H1 (cell line): ENCODE results near the gene CBX2. TPM values are rescaled to one million over a fixed set of nuclear protein-coding genes. Genes with fewer than 3 reads are reported as not detected.
"Not testable (repeated sequence)": the region's sequence is repeated elsewhere in the genome, so short reads cannot be mapped to it uniquely, and the experiment has no call there.

ENCODE experiments used
- CTCF ChIA-PET: fragments of 300-600 bp; sonication (Branson Sonifier 250); formaldehyde crosslinking; loops from one replicate; lab custom pipeline; 2021; ENCODE audit not compliant: partially characterized antibody; lab: Charles Lee
- POLR2A ChIA-PET: fragments of 300-600 bp; sonication (Branson Sonifier 250); formaldehyde crosslinking; loops from one replicate; lab custom pipeline; 2021; ENCODE audit warnings: inconsistent platforms; ENCODE audit not compliant: partially characterized antibody; lab: Charles Lee
- DNase-seq, 2 experiments: peaks; one replicate each; pipeline versions ENCODE4 v3.0.0 to v3.0.0-alpha.2; 2010 to 2022; ENCODE audit warnings: low spot score in 2 of 2, low read depth in 1 of 2, mixed read lengths in 1 of 2
- FAIRE-seq: peaks from 2 replicates; lab custom pipeline; 2011; peaks lifted over from hg19 to GRCh38; lab: Jason Lieb, UNC
- H2AFZ ChIP-seq: 2 replicates; pipeline ENCODE4 v1.8.1; 2012; ENCODE audit warnings: low read length, inconsistent platforms
- H2AK5ac ChIP-seq: 2 replicates; pipeline ENCODE4 v1.6.1; 2013; ENCODE audit warnings: low read depth, low read length
- H2BK120ac ChIP-seq: replicated peaks from 2 replicates; pipeline ENCODE3; 2013; ENCODE audit warnings: low read depth, low read length, inconsistent platforms
- H2BK12ac ChIP-seq: 2 replicates; pipeline ENCODE4 v1.6.1; 2013; ENCODE audit warnings: low read depth, low read length
- H2BK15ac ChIP-seq: 2 replicates; pipeline ENCODE4 v1.6.1; 2013; ENCODE audit warnings: low read length
- H2BK20ac ChIP-seq: 2 replicates; pipeline ENCODE4 v1.6.1; 2013; ENCODE audit warnings: low read length
- H2BK5ac ChIP-seq: 2 replicates; pipeline ENCODE4 v1.6.1; 2013; ENCODE audit warnings: low read depth, low read length
- H3K14ac ChIP-seq: 2 replicates; pipeline ENCODE4 v1.6.1; 2013; ENCODE audit warnings: inconsistent platforms; ENCODE audit not compliant: insufficient read length
- H3K18ac ChIP-seq: 2 replicates; pipeline ENCODE4 v1.6.1; 2013; ENCODE audit warnings: low read length; ENCODE audit errors: extremely low read depth
- H3K23ac ChIP-seq: 2 replicates; pipeline ENCODE4 v1.6.1; 2013; ENCODE audit warnings: inconsistent platforms; ENCODE audit not compliant: insufficient read length
- H3K23me2 ChIP-seq: 2 replicates; pipeline ENCODE4 v1.6.1; 2013; ENCODE audit warnings: low read depth, low read length
- H3K27ac ChIP-seq: 2 replicates; pipeline ENCODE4 v1.6.1; 2011; ENCODE audit warnings: low read depth, low read length, inconsistent platforms
- H3K27me3 ChIP-seq, 4 experiments: replicated peaks in 1 of 4; 1 replicate in 1 of 4; 2 replicates in 3 of 4; pipeline versions ENCODE4 v1.6.1 to v1.8.1; 2011 to 2013; ENCODE audit warnings: low read length in 3 of 4, mild to moderate bottlenecking in 3 of 4, inconsistent platforms in 2 of 4, mixed read lengths in 2 of 4, moderate library complexity in 1 of 4; ENCODE audit not compliant: control insufficient read depth in 3 of 4, insufficient read depth in 3 of 4; ENCODE audit errors: extremely low read depth in 1 of 4
- H3K36me3 ChIP-seq, 4 experiments: 2 replicates each; pipeline versions ENCODE4 v1.6.1 to v1.8.1; 2011 to 2013; ENCODE audit warnings: mild to moderate bottlenecking in 4 of 4, low read length in 3 of 4, moderate library complexity in 2 of 4, control low read depth in 1 of 4, inconsistent platforms in 1 of 4; ENCODE audit not compliant: insufficient read depth in 4 of 4, control insufficient read depth in 2 of 4
- H3K4ac ChIP-seq: replicated peaks from 2 replicates; pipeline ENCODE3; 2013; ENCODE audit warnings: low read length, low read depth, mixed read lengths, inconsistent platforms; ENCODE audit not compliant: insufficient read length
- H3K4me1 ChIP-seq, 4 experiments: replicated peaks in 1 of 4; 1 replicate in 1 of 4; 2 replicates in 3 of 4; pipeline versions ENCODE4 v1.6.1 to v1.8.1; 2011 to 2013; ENCODE audit warnings: low read length in 3 of 4, inconsistent platforms in 2 of 4, mixed read lengths in 1 of 4; ENCODE audit not compliant: insufficient read depth in 4 of 4, control insufficient read depth in 3 of 4
- H3K4me2 ChIP-seq, 2 experiments: 2 replicates each; pipeline versions ENCODE4 v1.6.1 to v1.8.1; 2011 to 2013; ENCODE audit warnings: low read depth in 2 of 2, low read length in 2 of 2, control low read depth in 1 of 2, inconsistent platforms in 1 of 2, mild to moderate bottlenecking in 1 of 2; ENCODE audit not compliant: insufficient read depth in 1 of 2
- H3K4me3 ChIP-seq, 4 experiments: fragments of 200-600, 300-600 bp in 1 of 4; sonication (generic), shearing (Covaris generic), sonication (Bioruptor Twin) in 1 of 4; 2 replicates each; pipeline versions ENCODE4 v1.5.1 to v1.8.1; 2011 to 2016; ENCODE audit warnings: low read length in 4 of 4, low read depth in 3 of 4, control low read depth in 2 of 4, inconsistent platforms in 2 of 4, mild to moderate bottlenecking in 2 of 4, mixed read lengths in 1 of 4, moderate library complexity in 1 of 4; ENCODE audit not compliant: insufficient read depth in 2 of 4; ENCODE audit errors: extremely low read depth in 1 of 4
- H3K56ac ChIP-seq: replicated peaks from 2 replicates; pipeline ENCODE3; 2013; ENCODE audit warnings: low read depth, mild to moderate bottlenecking, mixed read lengths, low read length, inconsistent platforms; ENCODE audit not compliant: insufficient read length
- H3K79me1 ChIP-seq: 2 replicates; pipeline ENCODE4 v1.6.1; 2013; ENCODE audit warnings: low read depth, low read length, control low read depth
- H3K79me2 ChIP-seq, 2 experiments: 2 replicates each; pipeline versions ENCODE4 v1.6.1 to v1.8.1; 2012 to 2013; ENCODE audit warnings: low read length in 2 of 2, mild to moderate bottlenecking in 2 of 2, inconsistent platforms in 1 of 2; ENCODE audit not compliant: insufficient read depth in 2 of 2, control insufficient read depth in 1 of 2
- H3K9ac ChIP-seq, 4 experiments: replicated peaks in 1 of 4; 1 replicate in 1 of 4; 2 replicates in 3 of 4; pipeline versions ENCODE4 v1.6.1 to v1.8.1; 2011 to 2013; ENCODE audit warnings: low read depth in 3 of 4, low read length in 3 of 4, control low read depth in 2 of 4, mild to moderate bottlenecking in 2 of 4, moderate library complexity in 2 of 4, inconsistent platforms in 1 of 4; ENCODE audit errors: extremely low read depth in 1 of 4
- H3K9me3 ChIP-seq, 2 experiments: 2 replicates each; pipeline versions ENCODE4 v1.6.1 to v1.8.1; 2012 to 2013; ENCODE audit warnings: mild to moderate bottlenecking in 2 of 2, moderate library complexity in 2 of 2, control low read depth in 1 of 2, inconsistent platforms in 1 of 2, low read depth in 1 of 2, low read length in 1 of 2, mixed read lengths in 1 of 2; ENCODE audit not compliant: insufficient read depth in 2 of 2
- H4K20me1 ChIP-seq, 2 experiments: replicated peaks in 1 of 2; 2 replicates each; pipeline versions ENCODE3 to v1.8.1; 2011 to 2013; ENCODE audit warnings: inconsistent platforms in 2 of 2, low read length in 2 of 2, mild to moderate bottlenecking in 1 of 2; ENCODE audit not compliant: insufficient read depth in 2 of 2, control insufficient read depth in 1 of 2
- H4K5ac ChIP-seq: 2 replicates; pipeline ENCODE4 v1.6.1; 2013; ENCODE audit warnings: low read length, low read depth, mixed read lengths, inconsistent platforms; ENCODE audit not compliant: insufficient read length
- H4K8ac ChIP-seq: 2 replicates; pipeline ENCODE4 v1.8.0; 2013; ENCODE audit warnings: mild to moderate bottlenecking, moderate library complexity, low read length, inconsistent platforms; ENCODE audit not compliant: insufficient read depth; ENCODE audit errors: extremely low read depth
- H4K91ac ChIP-seq: replicated peaks from 2 replicates; pipeline ENCODE3; 2013; ENCODE audit warnings: low read length, mixed read lengths, inconsistent platforms; ENCODE audit not compliant: insufficient read length
- POLR2A ChIP-seq, 2 experiments: IDR thresholded peaks; 1 replicate in 1 of 2; 2 replicates in 1 of 2; pipeline ENCODE4 v1.6.1; 2011; ENCODE audit warnings: low read depth in 2 of 2, low read length in 2 of 2, mild to moderate bottlenecking in 2 of 2; ENCODE audit errors: control extremely low read depth in 1 of 2
- WGBS, 2 experiments: shearing (Covaris generic) in 1 of 2; methylation state at CpG; one replicate each; pipeline versions ENCODE4 v1.1.6 to v1.1.7; 2013 to 2015; ENCODE audit warnings: low lambda C conversion rate in 2 of 2, mixed read lengths in 2 of 2, inconsistent platforms in 1 of 2, low coverage in 1 of 2, missing lambda C conversion rate in 1 of 2; ENCODE audit not compliant: insufficient replicate concordance in 2 of 2, insufficient coverage in 1 of 2, insufficient read length in 1 of 2; ENCODE audit errors: extremely low coverage in 1 of 2, missing lambda C conversion rate in 1 of 2; 5-methylcytosine and 5-hydroxymethylcytosine counted together
- polyA plus RNA-seq, 7 experiments: library from polyadenylated mRNA; depleted of rRNA in 3 of 7; stranded (reverse) in 5 of 7; unstranded in 2 of 7; fragments of >200 nt in 5 of 7; fragments of 200-250 nt in 2 of 7; gene quantifications; 1 replicate in 5 of 7; 2 replicates in 1 of 7; 4 replicates in 1 of 7; pipeline versions ENCODE4 v1.2.1 to v1.2.3, GENCODE V29; 2011 to 2013; ENCODE audit warnings: missing spikeins in 2 of 7, mixed read lengths in 2 of 7
- total RNA-seq: library from RNA; stranded (reverse); fragmentation: NEBNext Ultra II Directional; extraction: Animal tissue kit (Norgen Biotek cat#: 25700); gene quantifications from 2 replicates; pipeline ENCODE4 v1.2.1, GENCODE V29; 2021

Gene CBX2
- total and polyA plus RNA-seq, 2 of the 8 experiments (the other 6 are each of a cell fraction or from before 2014, with no cell fraction given) = 64.3 to 83.9 TPM

- no peak overlapping the region for H2BK12ac ChIP-seq
- H4K20me1 ChIP-seq = no peaks in the 10 kb centered on the region
- ChIA-PET POLR2A (interaction anchor here (1.0 to 1.5 kb wide), 2 partner anchors 11 to 16 kb away, joined by 3 to 5 read pairs; no protein-coding TSS in a partner anchor), CTCF (interaction anchor here (0.6 to 1.8 kb wide), 9 partner anchors 8 to 317 kb away, joined by 3 to 6 read pairs (median 4); no protein-coding TSS in a partner anchor)
- peaks cover under 1 to 5% (median under 1%) of the 10 kb centered on the region in 4 experiments; a peak in 6 of 7 replicates for H3K4me1 ChIP-seq
- H3K4me3 ChIP-seq = no peak overlapping the region
- H3K23me2 ChIP-seq = no peaks in the 10 kb centered on the region
- no peak overlapping the region for H3K56ac ChIP-seq
- no peak overlapping the region for H4K5ac ChIP-seq
- no peaks in the 10 kb centered on the region for H3K79me2 ChIP-seq
- H3K4ac ChIP-seq = no peak overlapping the region
- 90% methylated on average over 6 of the region's 6 CpGs; no CpG with 5 or more reads in 1 of the 2 experiments for WGBS, 2 experiments
- no peak overlapping the region for H4K8ac ChIP-seq
- H2BK15ac ChIP-seq = no peak overlapping the region
- H2BK20ac ChIP-seq = no peak overlapping the region
- H3K27ac ChIP-seq = no peak overlapping the region
- no peak overlapping the region for H3K9ac ChIP-seq
- H3K9me3 ChIP-seq = no peaks in the 10 kb centered on the region
- H2BK5ac ChIP-seq = no peak overlapping the region
- H4K91ac ChIP-seq = no peak overlapping the region
- no peak overlapping the region for H3K4me2 ChIP-seq
- H3K14ac ChIP-seq = no peak overlapping the region
- H3K18ac ChIP-seq = no peak overlapping the region
- TF ChIP-seq POLR2A (IDR thresholded peaks at IDR 0.05; ENCODE audit: control extremely low read depth in 1 of 2, low read depth in 2 of 2, low read length in 2 of 2) = no peak
- H2AFZ ChIP-seq = no peak overlapping the region
- no peaks in the 10 kb centered on the region for H3K36me3 ChIP-seq
- no peak overlapping the region for H3K23ac ChIP-seq
- DNase-seq (no peak), FAIRE-seq (no peak)
- H3K27me3 ChIP-seq = no peaks in the 10 kb centered on the region; a peak in 2 of 7 replicates
- H3K79me1 ChIP-seq = no peaks in the 10 kb centered on the region
- H2AK5ac ChIP-seq = no peak overlapping the region; the same call in 1 of the 2 replicates
- H2BK120ac ChIP-seq = no peak overlapping the region
Measured at GRCh38 chr17:79771276-79771675, 6.7 kb upstream of the CBX2 start.

GRCh38 chr17:79772726-79773125 lies 5.2 kb upstream of the CBX2 start:
- peaks cover 4 to 11% (median 7%) of the 10 kb centered on the region in 4 experiments; a peak in 6 of 7 replicates for H3K4me1 ChIP-seq
- H4K5ac ChIP-seq, H2BK12ac ChIP-seq, H4K8ac ChIP-seq, DNase-seq, H3K4ac ChIP-seq, H3K9ac ChIP-seq, H2BK20ac ChIP-seq, H3K27me3 ChIP-seq, H4K91ac ChIP-seq, H2AK5ac ChIP-seq, H3K9me3 ChIP-seq, H2BK5ac ChIP-seq, H3K79me2 ChIP-seq, H2AFZ ChIP-seq, H2BK120ac ChIP-seq, H3K79me1 ChIP-seq, H3K23ac ChIP-seq, H3K14ac ChIP-seq, H3K4me3 ChIP-seq, FAIRE-seq, POLR2A ChIA-PET, H4K20me1 ChIP-seq, H3K36me3 ChIP-seq, H3K27ac ChIP-seq, H3K23me2 ChIP-seq, H2BK15ac ChIP-seq, H3K4me2 ChIP-seq, H3K18ac ChIP-seq, H3K56ac ChIP-seq: not testable (repeated sequence)
- CTCF ChIA-PET = interaction anchor here (0.6 to 1.8 kb wide), 2 partner anchors 9 to 109 kb away, joined by 3 to 4 read pairs; no protein-coding TSS in a partner anchor
- 94% methylated on average over 9 of the region's 9 CpGs; no CpG with 5 or more reads in 1 of the 2 experiments for WGBS, 2 experiments
